H54 (cell line): ENCODE measurements around the gene ZNF554.
A peak's percentile ranks its signal among the peaks of the same experiment; 100 is the strongest.
"Not testable (repeated sequence)": the region's sequence is repeated elsewhere in the genome, so short reads cannot be mapped to it uniquely, and the experiment has no call there.

Experiments used
- DNase-seq: peaks from one replicate; pipeline ENCODE4 v3.0.0; 2011; ENCODE audit warnings: low spot score, mixed read lengths; ENCODE audit not compliant: insufficient read length
- FAIRE-seq: peaks from 3 replicates; lab custom pipeline; 2011; peaks lifted over from hg19 to GRCh38; lab: Jason Lieb, UNC
- POLR2A ChIP-seq: IDR thresholded peaks from 2 replicates; pipeline ENCODE4 v1.6.1; 2011; ENCODE audit warnings: low read depth, mild to moderate bottlenecking, low read length

Gene ZNF554

DNA sequence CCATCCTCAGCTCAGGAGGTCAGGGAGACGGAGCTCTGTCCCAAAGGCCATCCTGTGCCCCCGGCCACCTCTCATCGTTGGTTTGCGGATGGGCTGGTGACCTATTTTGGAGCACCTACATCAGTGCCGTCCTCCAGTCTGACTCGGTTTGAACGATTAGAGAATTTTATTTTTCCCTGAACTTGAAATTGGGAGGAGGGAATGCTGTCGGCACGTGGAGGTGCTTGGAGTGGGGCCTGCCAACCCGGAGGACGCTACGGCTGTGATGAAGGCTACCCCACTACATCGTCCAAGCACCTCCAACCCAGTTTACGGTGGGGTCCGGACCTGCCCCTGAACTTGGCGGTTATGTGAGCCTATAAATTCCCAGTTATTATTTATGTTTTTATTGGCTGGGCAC, 3.0 kb upstream of the ZNF554 start:
- TF ChIP-seq POLR2A: no peak
- FAIRE-seq: no peak
- DNase-seq: peak; percentile 6

DNA sequence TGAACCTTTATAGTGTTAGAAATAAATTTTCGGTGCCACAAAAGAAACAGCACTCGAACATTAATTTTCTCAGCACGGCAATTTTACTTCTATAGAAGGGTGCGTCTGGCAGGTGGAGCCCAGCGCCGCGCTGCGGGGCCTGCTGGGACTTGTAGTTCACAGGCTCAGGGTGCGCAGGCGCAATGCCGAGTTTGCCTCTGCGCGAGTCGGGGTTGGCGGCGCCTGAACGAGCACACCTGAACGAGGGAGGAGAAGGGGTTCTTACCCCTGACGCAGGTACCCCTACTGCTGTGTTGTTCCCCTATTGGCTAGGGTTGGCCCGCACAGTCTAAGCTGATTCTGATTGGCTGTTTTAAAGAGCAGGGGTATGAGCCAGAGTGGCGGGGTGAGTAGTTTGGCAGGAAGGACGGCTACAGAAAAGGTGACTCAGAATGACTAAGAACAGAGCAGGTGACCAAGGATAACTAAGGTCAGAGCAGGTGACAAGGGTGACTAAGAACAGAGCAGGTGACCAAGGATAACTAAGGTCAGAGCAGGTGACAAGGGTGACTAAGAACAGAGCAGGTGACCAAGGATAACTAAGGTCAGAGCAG, 2.3 kb upstream of the ZNF554 start:
- FAIRE-seq: not testable (repeated sequence)
- DNase-seq: peak; percentile 21

DNA sequence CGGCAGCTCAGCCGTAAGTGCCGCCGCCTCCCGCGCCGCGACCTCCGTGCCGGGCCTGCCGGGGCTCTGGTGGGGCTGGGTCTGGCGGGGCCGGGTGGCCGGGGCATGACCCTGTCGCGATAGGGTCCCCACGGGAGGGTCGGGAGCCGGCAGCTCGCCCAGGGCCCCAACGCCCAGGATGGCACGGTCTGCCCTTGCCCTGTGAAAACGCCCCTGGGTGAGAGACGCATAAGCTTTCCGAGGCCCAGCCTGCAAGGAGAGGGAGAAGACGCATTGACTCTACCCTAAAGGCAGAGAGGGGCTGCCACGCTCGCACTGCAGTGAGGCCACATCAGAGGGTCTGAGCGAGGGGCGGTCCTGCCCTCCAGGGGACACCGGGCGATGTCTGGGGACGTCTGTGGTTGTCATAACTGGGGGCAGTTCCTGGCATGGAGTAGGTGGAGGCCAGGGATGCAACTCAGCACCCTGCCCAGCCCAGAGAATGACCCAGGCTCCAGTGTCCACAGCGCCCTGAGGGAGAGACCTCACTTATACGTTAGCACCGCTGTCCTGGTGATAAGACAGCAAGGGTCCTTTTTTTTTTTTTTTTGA, 539 bp downstream of the ZNF554 start:
- no peak for TF ChIP-seq POLR2A
- DNase-seq: peak; percentile 40
- FAIRE-seq: no peak

DNA sequence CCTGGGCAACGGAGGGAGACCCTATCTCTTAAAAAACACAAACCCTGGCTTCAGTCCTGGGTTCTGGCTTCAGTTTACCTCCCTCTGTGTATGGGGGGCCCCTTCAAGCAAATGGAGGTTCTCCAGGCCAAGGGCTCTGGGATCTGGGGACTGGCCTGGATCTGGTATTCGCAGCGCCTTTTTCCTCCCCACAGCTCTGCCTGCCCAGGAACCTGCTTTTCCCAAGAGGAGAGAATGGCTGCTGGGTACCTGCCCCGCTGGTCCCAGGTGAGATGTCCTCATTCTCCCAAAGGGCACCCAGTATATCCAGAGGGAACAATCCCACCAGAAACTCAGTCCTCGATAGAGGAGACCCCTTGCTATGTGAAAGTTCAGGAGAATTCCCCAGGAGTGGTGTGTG, 3.2 kb downstream of the ZNF554 start:
- TF ChIP-seq POLR2A: no peak
- FAIRE-seq (no peak), DNase-seq (no peak)

DNA sequence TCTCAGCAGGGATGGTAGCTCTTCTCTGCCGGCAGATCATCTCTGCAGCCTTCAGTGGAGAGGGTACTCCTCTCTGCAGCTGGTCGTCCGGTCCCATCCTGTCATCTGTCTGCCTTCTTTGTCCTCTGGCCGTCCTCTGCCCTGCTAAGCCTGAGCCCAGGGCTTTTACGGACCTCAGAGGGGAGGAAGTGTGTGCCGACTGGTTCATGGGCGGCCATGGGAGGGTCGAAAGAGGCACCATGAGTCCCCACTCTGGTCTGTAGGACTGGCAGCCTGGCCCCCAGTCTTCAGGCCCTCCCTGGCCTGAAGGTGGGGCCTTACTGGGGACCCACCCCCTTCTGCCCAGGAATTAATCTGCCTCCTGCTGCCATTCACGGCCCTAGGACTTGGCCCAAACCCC, 4.0 kb downstream of the ZNF554 start:
- FAIRE-seq (no peak), DNase-seq (no peak)
- TF ChIP-seq POLR2A: no peak

DNA sequence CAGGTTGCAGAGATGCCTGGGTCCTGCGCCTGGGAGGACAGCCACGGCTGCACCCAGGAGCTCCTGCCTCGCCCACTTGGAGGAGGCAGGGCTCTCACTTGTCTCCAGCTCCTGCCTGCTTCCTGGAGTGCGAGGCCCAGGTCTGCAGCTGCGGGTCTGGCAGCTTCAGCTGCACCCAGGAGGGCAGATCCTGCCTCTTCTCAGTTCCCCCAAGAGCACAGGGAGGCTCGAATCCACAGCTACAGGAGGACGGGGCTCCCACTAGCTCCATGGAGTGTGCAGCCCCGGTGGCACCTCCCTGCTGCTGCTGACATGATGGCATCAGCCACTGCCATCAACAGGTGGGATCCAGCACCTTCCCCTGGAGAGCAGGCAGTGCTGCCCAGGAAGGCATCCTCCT, 4.5 kb downstream of the ZNF554 start:
- FAIRE-seq: no peak
- no peak for DNase-seq

DNA sequence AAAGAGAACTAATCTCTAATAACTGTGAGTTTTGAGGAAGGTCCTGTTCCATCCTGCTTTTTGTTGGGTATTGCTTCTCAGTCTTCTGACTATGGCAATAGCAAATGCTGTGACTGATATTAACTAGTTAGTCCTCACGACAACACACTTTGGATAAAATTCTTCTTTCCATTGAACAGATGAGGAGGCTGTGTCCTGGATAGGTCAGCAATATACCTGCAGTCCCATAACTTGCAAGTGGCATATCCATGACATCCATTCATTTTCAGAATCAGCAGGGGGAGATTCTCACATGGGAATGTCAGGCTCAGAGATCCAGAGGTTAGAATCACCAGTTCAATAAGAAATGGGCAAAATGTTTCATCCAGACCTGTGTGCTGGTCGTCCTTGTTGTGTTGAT, 7.4 kb downstream of the ZNF554 start:
- no peak for TF ChIP-seq POLR2A
- FAIRE-seq (no peak), DNase-seq (no peak)

More for the DNA sequence above, 4.5 kb downstream of the ZNF554 start:
- no peak for TF ChIP-seq POLR2A

DNA sequence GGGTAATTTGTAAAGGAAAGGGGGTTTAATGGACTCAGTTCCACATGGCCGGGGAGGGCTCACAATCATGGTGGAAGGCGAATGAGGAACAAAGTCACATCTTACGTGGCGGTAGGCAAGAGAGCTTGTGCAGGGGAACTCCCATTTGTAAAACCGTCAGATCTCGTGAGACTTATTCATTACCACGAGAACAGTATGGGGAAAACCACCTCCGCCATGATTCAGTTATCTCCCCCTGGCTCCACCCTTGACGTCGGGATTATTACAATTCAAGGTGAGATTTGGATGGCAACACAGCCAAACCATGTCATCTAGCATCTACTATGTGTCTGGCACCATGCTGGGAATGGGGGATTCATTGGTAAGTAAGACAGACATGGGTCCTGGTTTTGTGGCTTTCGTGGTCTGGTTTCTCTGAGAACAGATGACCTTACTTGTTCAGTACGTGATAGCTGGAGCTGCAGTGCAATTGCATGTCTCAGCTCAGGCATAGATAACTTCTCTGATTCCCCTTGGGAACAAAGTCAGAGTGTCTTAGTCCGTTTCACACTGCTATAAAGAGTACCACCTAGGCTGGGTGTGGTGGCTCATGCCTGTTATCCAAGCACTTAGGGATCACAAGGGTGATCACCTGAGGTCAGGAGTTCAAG, 8.3 kb downstream of the ZNF554 start:
- TF ChIP-seq POLR2A: no peak
- FAIRE-seq (no peak), DNase-seq (no peak)

DNA sequence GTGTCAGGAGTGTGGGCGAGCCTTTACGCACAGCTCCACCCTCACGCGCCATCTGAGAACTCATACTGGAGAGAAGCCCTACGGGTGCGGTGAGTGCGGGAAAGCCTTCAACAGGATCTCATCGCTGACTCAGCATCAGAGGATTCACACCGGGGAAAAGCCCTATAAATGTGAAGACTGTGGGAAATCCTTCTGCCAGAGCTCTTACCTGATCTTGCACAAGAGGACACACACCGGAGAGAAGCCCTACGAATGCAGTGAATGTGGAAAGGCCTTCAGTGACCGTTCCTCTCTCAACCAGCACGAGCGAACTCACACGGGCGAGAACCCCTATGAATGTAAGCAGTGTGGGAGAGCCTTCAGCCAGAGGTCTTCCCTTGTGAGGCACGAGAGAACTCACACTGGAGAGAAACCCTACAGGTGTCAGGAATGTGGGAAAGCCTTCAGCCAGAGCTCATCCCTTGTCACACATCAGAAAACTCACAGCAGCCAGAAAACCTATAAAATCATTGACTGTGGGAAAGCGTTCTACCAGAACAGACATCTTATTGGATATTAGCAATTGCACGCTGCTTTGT, 14.7 kb downstream of the ZNF554 start:
- DNase-seq (no peak), FAIRE-seq (no peak)
- TF ChIP-seq POLR2A: no peak

DNA sequence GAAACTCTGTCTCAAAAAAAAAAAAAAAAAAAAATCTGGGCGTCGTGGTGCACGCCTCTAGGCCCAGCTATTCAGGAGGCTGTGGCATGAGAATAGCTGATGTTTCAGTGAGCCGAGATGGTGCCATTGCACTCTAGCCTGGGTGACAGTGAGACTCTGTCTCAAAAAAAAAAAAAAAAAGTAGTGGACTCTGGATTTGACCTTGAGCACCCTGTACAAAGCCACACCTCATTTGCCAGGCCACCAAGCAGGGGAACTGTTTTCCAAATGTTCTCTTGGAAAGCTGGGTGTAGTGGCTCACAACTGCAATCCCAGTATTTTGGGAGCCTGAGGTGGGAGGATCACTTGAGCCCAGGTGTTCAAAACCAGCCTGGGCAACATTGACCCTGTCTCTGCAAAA, 17.8 kb downstream of the ZNF554 start:
- DNase-seq: no peak
- no peak for FAIRE-seq
- TF ChIP-seq POLR2A: no peak

DNA sequence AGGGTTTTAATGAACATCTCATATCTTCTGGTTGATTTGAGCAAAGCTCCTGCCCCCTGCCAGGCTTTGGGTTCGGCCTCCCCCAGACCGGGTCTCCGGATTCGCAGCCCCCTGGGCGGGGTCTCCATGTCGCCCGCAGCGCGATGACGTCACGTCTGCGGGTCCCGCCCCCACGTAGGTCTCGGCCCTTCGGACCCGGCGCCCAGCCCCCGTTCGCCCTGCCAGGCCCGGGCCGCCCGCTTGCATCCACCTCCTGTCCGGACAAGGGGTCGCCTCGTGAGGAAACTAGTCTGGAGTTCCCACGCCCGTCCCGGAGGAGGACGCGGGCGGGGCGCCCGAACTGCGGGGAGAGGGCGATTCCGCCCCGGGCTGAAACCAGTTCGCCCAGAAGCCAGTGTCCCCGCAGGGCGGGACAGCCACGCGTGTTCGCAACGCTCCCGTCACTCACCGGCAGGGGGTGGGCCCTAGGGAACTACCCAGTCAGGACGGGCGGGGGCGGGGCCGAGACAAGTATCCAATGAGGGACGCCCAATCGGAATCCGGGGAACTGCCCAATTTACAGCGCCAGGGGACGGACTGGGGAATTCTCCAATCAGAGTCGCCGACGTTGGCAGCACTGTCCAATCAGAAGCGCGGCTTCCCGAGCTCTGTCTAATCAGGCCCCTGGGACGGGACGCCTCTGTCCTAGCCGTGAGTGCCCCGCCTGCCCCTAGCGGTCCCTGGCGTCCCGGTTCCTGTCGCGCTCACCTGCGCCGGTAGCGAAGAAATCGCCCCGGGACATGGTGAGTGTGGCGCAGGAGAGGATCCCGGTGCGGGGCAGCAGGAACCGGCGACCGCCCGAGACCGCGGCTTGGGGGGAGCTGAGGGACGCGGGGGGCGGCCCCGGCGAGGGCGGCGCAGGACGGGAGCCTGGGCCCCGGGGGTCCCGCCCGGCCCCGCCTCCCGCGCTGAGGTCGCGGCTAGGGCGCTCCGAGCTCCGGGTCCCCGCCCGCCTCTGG, 21.4 kb downstream of the ZNF554 start, which contains the start of gene ZNF555:
Gene ZNF555 (plus strand): TSS at position 682 of the 998 bp plus-strand sequence. CDS start 98 bp downstream, at position 780.
- DNase-seq (peak; percentile 100), FAIRE-seq (peak; percentile 87)
- peak; percentile 72 for TF ChIP-seq POLR2A

DNA sequence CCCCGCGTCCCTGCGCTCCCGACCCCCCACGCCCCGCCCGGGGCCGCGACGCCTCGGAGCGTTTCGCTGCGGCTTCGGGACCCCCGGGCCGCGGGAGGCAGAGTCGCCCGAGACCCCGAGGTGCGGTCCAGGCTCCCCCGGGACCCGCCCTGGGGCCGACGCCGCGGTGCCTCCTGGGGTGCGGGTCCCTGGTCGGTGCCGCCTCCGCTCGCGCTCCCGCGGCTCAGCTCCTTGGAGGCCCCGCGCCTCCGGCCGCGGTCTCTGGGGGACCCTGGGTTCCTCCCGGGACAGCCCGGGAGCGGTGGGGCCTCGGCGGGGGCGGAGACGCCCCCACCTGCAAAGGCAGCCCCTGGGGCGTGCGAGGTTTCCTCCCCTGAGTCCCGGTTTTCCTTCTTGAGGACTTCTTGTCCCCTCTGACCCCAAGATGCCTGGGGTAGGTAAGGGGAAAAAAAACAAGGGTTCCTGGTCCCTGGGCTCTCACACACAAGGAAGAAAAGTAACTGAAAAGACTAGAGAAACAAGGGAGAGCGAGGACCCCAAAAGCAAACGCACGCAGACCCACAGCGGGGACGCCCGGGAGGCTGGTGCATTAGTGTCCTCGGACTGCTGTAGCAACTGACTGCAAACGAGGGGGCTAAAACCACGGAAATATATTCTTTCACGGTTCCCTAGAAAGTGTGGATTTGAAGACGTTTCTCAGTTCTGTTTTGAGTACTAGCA, 22.3 kb downstream of the ZNF554 start:
- no peak for TF ChIP-seq POLR2A
- FAIRE-seq (no peak), DNase-seq (no peak)

DNA sequence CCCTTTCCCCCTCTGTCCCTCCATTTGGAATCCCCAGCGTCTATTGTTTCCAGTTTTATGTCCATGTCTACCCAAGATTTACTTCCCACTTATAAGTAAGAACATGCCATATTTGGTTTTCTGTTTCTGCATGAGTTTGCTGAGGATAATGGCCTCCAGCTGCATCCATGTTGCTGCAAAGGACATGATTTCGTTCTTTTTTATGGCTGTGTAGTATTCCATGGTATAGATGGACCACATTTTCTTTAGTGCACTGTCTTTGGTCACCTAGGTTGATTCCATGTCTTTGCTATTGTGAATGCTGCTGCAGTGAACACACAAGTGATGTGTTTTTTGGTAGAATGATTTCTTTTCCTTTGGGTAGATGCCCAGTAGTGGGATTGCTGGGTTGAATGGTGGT, 25.4 kb downstream of the ZNF554 start:
- DNase-seq (no peak), FAIRE-seq (no peak)
- no peak for TF ChIP-seq POLR2A
